K562 (cell line): ENCODE measurements around the gene SERTAD1. TPM values are rescaled to one million over a fixed set of nuclear protein-coding genes. Genes with fewer than 3 reads are reported as not detected.
A peak's percentile ranks its signal among the peaks of the same experiment; 100 is the strongest.

ENCODE experiments used
- BCL6 ChIP-seq: fragments of 250-450 bp; sonication (Bioruptor Pico); IDR thresholded peaks from 2 replicates; pipeline ENCODE4 v1.4.0; 2020
- BCLAF1 ChIP-seq, 2 experiments: fragments of 450-650 bp in 1 of 2; IDR thresholded peaks; 2 replicates each; pipeline ENCODE4 v1.6.1; 2011 to 2017; ENCODE audit warnings: low read depth in 2 of 2, antibody characterized with exemption in 1 of 2, borderline replicate concordance in 1 of 2, low read length in 1 of 2, mild to moderate bottlenecking in 1 of 2, mixed read lengths in 1 of 2; ENCODE audit not compliant: control insufficient read depth in 1 of 2
- CTCFL ChIP-seq: IDR thresholded peaks from 2 replicates; pipeline ENCODE4 v1.6.1; 2011; ENCODE audit warnings: borderline replicate concordance, low read depth, mild to moderate bottlenecking, moderate library complexity, low read length; ENCODE audit not compliant: insufficient read depth, poor library complexity, severe bottlenecking
- E2F5 ChIP-seq: sonication (generic); formaldehyde crosslinking; IDR thresholded peaks from 2 replicates; pipeline ENCODE4 v1.8.0; 2022; ENCODE audit warnings: mild to moderate bottlenecking, missing genetic modification reagents
- ETV1 ChIP-seq: fragments of 450-650 bp; conservative IDR thresholded peaks from 2 replicates; pipeline ENCODE4 v1.6.1; 2016; ENCODE audit warnings: missing genetic modification characterization, control low read depth, low read depth, missing compliant biosample characterization
- GTF2A2 ChIP-seq: IDR thresholded peaks from 2 replicates; pipeline ENCODE4 v1.6.1; 2016; ENCODE audit warnings: mild to moderate bottlenecking, missing genetic modification characterization, missing compliant biosample characterization
- HDAC2 ChIP-seq: fragments of 450-650 bp; IDR thresholded peaks from 2 replicates; pipeline ENCODE4 v1.6.1; 2016; ENCODE audit warnings: mild to moderate bottlenecking
- HDAC8 ChIP-seq: fragments of 450-650 bp; IDR thresholded peaks from 2 replicates; pipeline ENCODE4 v1.6.1; 2016; ENCODE audit warnings: mild to moderate bottlenecking, missing genetic modification characterization, moderate library complexity, missing compliant biosample characterization
- HMG20B ChIP-seq: fragments of 250-450 bp; sonication (Bioruptor Pico); IDR thresholded peaks from 2 replicates; pipeline ENCODE4 v1.5.0; 2021; ENCODE audit warnings: mild to moderate bottlenecking
- IRF2 ChIP-seq: sonication (generic); formaldehyde crosslinking; IDR thresholded peaks from 2 replicates; pipeline ENCODE4 v1.8.1; 2022; ENCODE audit warnings: mild to moderate bottlenecking, missing genetic modification reagents
- JUND ChIP-seq, 2 experiments: IDR thresholded peaks; 2 replicates in 1 of 2; 3 replicates in 1 of 2; pipeline ENCODE4 v1.6.1; 2011; ENCODE audit warnings: borderline replicate concordance in 2 of 2, low read depth in 2 of 2, low read length in 2 of 2, improper control_type of control experiment in 1 of 2, missing biosample characterization in 1 of 2, missing genetic modification characterization in 1 of 2, missing genetic modification reagents in 1 of 2
- KDM1A ChIP-seq, 2 experiments: fragments of 450-650 bp; IDR thresholded peaks; 2 replicates each; pipeline ENCODE4 v1.6.1; 2016; ENCODE audit warnings: mild to moderate bottlenecking in 2 of 2
- MYNN ChIP-seq, 2 experiments: sonication (generic); formaldehyde crosslinking in 1 of 2; IDR thresholded peaks; 2 replicates each; pipeline versions ENCODE4 v1.5.0 to v1.6.1; 2016 to 2020; ENCODE audit warnings: antibody characterized with exemption in 1 of 2, missing genetic modification reagents in 1 of 2
- NRF1 ChIP-seq, 2 experiments: fragments of 450-650 bp; IDR thresholded peaks in 1 of 2; conservative IDR thresholded peaks in 1 of 2; 2 replicates each; pipeline ENCODE4 v1.6.1; 2014; ENCODE audit warnings: mild to moderate bottlenecking in 2 of 2
- NUFIP1 ChIP-seq: fragments of 450-650 bp; IDR thresholded peaks from 2 replicates; pipeline ENCODE4 v1.6.1; 2018; ENCODE audit not compliant: partially characterized antibody
- RHOXF2B ChIP-seq: fragments of 250-450 bp; sonication (Bioruptor Pico); conservative IDR thresholded peaks from 2 replicates; pipeline ENCODE4 v1.5.1; 2021
- RUNX1 ChIP-seq: sonication (generic); IDR thresholded peaks from 2 replicates; pipeline ENCODE4 v1.6.1; 2016; ENCODE audit warnings: antibody characterized with exemption, low read depth
- SNRNP70 ChIP-seq: fragments of 200-400 bp; formaldehyde crosslinking; optimal IDR thresholded peaks from 2 replicates; pipeline ENCODE3; 2017; ENCODE audit warnings: low read depth, low read length
- SPI1 ChIP-seq: IDR thresholded peaks from 2 replicates; pipeline ENCODE4 v1.6.1; 2011; ENCODE audit warnings: low read depth, low read length, control low read depth, borderline replicate concordance
- TAF15 ChIP-seq: fragments of 200-400 bp; formaldehyde crosslinking; IDR thresholded peaks from 2 replicates; pipeline ENCODE4 v1.6.1; 2017; ENCODE audit warnings: mild to moderate bottlenecking, low read depth, low read length, moderate library complexity
- THRAP3 ChIP-seq: fragments of 450-650 bp; IDR thresholded peaks from 2 replicates; pipeline ENCODE4 v1.6.1; 2016; ENCODE audit warnings: mild to moderate bottlenecking, inconsistent platforms, borderline replicate concordance
- ZEB2 ChIP-seq: fragments of 450-650 bp; IDR thresholded peaks from 2 replicates; pipeline ENCODE4 v1.6.1; 2016
- ZNF431 ChIP-seq: sonication (generic); formaldehyde crosslinking; IDR thresholded peaks from 2 replicates; pipeline ENCODE4 v1.8.0; 2022; ENCODE audit warnings: mild to moderate bottlenecking, missing genetic modification reagents
- ZNF717 ChIP-seq: fragments of 250-450 bp; sonication (Bioruptor Pico); IDR thresholded peaks from 2 replicates; pipeline ENCODE4 v1.5.0; 2021
- polyA plus RNA-seq, 8 experiments: library from polyadenylated mRNA; depleted of rRNA in 4 of 8; stranded (reverse) in 5 of 8; unstranded in 3 of 8; fragments of >200 nt; fragmentation: Nextera tagmentation in 2 of 8; fragmentation: Illumina TruSeq in 1 of 8; extraction: Ambion mirVana in 2 of 8; extraction: Trizol in 1 of 8; gene quantifications; 2 replicates each; pipeline versions ENCODE4 v1.2.1 to v1.2.3, GENCODE V29; 2011 to 2014; ENCODE audit warnings: inconsistent platforms in 1 of 8, missing spikeins in 1 of 8
- total RNA-seq, 7 experiments: library from RNA; depleted of rRNA in 6 of 7; stranded (reverse); fragments of >200 nt in 6 of 7; fragmentation: Illumina TruSeq in 2 of 7; extraction: Trizol in 2 of 7; gene quantifications; 2 replicates each; pipeline versions ENCODE4 v1.2.1 to v1.2.3, GENCODE V29; 2011 to 2021; ENCODE audit warnings: low replicate concordance in 1 of 7

The SERTAD1 gene
- total and polyA plus RNA-seq, 9 of the 15 experiments (the other 6 are each of a cell fraction or from before 2014, with no cell fraction given): 0.15 to 8.7 (median 4.9) TPM

- TF ChIP-seq BCLAF1 (IDR thresholded peaks at IDR 0.05; ENCODE audit: borderline replicate concordance in 1 of 2, control insufficient read depth in 1 of 2, low read depth in 2 of 2, low read length in 1 of 2): no peak
- TF ChIP-seq IRF2 (CRISPR knock-in tag): no peak
- no peak for TF ChIP-seq HMG20B
- no peak for TF ChIP-seq SNRNP70
- TF ChIP-seq TAF15: no peak
- TF ChIP-seq E2F5 (CRISPR knock-in tag): no peak
- no peak for TF ChIP-seq CTCFL
- peak; percentile 91 to 96 for TF ChIP-seq KDM1A (IDR thresholded peaks at IDR 0.05)
- TF ChIP-seq MYNN (IDR thresholded peaks at IDR 0.05): no peak
- TF ChIP-seq MYNN (CRISPR knock-in tag; IDR thresholded peaks at IDR 0.05): no peak
- no peak for TF ChIP-seq BCL6 (CRISPR knock-in tag)
- TF ChIP-seq ZNF431 (CRISPR knock-in tag): peak; percentile 12; the same call in 1 of the 2 replicates
- no peak for TF ChIP-seq SPI1
- TF ChIP-seq THRAP3: no peak
- no peak; the same call in 1 of the 2 replicates for TF ChIP-seq ETV1 (tag)
- TF ChIP-seq ZNF717 (CRISPR knock-in tag): no peak
- TF ChIP-seq HDAC2: peak; percentile 57; the same call in 1 of the 2 replicates
- 0 out of 2 replicates have a peak, but pooled peaks have one; percentile 58 for TF ChIP-seq GTF2A2 (tag)
- no peak for TF ChIP-seq NRF1 (conservative IDR thresholded peaks at IDR 0.05 in 1 of 2, IDR thresholded peaks at IDR 0.05 in 1 of 2)
- TF ChIP-seq RHOXF2B (CRISPR knock-in tag): no peak
- no peak for TF ChIP-seq ZEB2
- no peak for TF ChIP-seq RUNX1
- TF ChIP-seq HDAC8 (tag): no peak
- no peak for TF ChIP-seq NUFIP1
- no peak for TF ChIP-seq JUND (IDR thresholded peaks at IDR 0.05; ENCODE audit: borderline replicate concordance, low read depth, low read length)
- no peak; the same call in 2 of the 3 replicates for TF ChIP-seq JUND (tag; IDR thresholded peaks at IDR 0.05; ENCODE audit: borderline replicate concordance, low read depth, low read length)
Measured at GRCh38 chr19:40465025-40465556, 39.3 kb upstream of the SERTAD1 start (continued).
